ENCODE data around the gene SOWAHC.
"Not testable (repeated sequence)": the region's sequence is repeated elsewhere in the genome, so short reads cannot be mapped to it uniquely, and the experiment has no call there.

The SOWAHC gene

DNA sequence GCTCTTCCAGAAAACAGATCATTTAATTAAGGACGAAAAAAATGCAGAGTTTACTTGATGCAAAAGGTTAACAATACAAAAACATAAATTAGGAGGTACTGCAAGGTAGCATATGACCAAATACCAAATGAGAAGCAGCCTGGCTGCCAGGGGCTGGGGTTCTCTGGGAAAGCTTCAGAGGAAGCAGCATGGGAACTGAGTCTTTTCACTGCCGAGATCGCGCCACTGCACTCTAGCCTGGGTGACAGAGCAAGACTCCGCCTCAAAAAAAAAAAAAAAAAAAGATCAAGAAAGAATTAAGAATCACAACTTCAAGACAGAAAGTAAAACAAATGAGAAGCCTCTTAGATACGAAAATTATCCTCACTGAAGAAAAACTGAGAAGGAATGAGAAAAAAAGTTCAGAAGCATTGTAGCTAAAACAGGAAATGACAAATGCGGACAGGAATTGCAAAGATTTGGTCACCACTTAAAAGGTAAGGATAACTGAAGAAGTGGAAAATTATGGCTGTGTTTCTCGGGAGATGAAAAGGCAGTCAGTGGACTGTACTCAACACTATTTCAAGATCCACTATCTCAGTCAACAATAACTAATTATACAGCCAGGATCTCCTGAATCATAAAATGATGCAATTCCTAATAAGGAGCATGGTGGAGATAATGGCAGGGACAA is 4.7 kb upstream of the SOWAHC start:
- Mint-ChIP-seq H3K36me3 (no peaks in the 10 kb centered on the region), H3K9me3 (no peaks in the 10 kb centered on the region), H3K4me1 (no peaks in the 10 kb centered on the region), H3K4me3 (no peak overlapping the region), H3K27ac (no peak overlapping the region)
- ATAC-seq (no peak), DNase-seq (ENCODE audit: low spot score in 2 of 2) (no peak)

DNA sequence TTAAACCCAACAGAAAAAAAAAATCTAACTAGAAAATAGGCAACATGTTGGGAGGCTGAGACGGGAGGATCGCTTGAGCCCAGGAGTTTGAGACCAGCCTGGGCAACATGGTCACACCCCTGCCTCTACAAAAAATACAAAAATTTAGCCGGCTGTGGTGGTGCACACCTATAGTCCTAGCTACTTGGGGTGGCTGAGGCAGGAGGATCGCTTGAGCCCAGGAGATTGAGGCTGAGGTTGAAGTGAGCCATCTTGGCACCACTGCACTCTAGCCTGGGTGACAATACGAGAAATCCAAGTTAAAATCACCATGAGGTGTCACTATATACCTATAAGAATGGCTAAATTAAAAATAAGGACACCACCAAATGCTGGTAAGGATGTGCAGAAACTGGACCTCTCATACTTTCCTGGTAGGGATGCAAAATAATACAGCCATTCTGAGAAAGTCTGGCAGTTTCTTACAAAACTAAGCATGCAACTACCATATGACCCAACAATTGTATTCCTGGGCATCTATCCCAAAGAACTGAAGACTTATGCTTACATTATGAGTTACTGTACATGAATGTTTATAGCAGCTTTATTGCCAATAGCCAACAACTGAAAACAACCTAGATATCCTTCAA is 2.6 kb upstream of the SOWAHC start:
- no peak overlapping the region for H3K27ac Mint-ChIP-seq
- H3K9me3 Mint-ChIP-seq, result no peaks in the 10 kb centered on the region
- DNase-seq (ENCODE audit: low spot score in 2 of 2) (no peak), ATAC-seq (no peak)
- no peak overlapping the region for H3K4me3 Mint-ChIP-seq
- H3K36me3 Mint-ChIP-seq, result no peaks in the 10 kb centered on the region
- no peaks in the 10 kb centered on the region for H3K4me1 Mint-ChIP-seq

DNA sequence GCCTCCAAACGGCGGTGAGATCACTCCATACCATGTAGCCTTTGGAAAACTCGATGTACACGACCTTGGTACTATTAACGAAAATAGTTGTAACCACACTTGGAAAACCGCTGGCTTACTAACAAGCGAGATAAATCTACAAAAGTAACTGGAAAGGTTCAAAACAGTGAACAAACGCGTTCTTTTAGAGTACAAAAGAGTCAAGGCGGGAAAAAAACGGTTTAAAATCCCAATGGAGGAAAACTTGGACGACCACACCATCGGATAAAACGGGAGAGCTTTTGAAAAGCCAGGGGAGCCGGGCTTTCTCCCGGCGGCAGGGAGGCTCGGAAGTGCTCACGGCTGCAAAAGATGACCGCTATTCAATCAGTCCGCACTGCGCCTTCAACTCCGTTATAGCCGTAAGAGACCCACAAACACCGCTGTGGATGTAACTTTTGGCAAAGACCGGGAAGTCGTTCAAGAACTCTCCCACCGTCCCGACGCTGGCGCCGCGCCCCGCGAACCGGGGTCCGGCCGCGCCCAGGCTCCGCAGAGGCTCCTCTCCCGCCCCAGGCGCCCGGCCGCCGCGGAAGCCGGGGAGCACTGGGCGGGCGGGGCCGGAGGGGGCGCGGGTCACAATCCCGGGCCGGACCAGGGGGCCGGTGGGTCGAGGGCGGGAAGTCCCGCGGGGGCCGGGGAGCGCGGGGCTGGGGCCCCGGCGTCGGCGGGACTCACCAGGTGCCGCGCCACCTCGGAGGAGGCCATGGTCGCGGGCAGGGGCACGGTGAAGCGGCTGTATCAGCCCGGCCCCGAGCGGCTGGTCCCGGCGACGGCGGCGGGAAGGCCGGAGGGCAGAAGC is 863 bp upstream of the SOWAHC start:
- ATAC-seq (peak; percentile 1), DNase-seq (ENCODE audit: low spot score in 2 of 2) (peak in 1 of 2 donors; percentile 3)

DNA sequence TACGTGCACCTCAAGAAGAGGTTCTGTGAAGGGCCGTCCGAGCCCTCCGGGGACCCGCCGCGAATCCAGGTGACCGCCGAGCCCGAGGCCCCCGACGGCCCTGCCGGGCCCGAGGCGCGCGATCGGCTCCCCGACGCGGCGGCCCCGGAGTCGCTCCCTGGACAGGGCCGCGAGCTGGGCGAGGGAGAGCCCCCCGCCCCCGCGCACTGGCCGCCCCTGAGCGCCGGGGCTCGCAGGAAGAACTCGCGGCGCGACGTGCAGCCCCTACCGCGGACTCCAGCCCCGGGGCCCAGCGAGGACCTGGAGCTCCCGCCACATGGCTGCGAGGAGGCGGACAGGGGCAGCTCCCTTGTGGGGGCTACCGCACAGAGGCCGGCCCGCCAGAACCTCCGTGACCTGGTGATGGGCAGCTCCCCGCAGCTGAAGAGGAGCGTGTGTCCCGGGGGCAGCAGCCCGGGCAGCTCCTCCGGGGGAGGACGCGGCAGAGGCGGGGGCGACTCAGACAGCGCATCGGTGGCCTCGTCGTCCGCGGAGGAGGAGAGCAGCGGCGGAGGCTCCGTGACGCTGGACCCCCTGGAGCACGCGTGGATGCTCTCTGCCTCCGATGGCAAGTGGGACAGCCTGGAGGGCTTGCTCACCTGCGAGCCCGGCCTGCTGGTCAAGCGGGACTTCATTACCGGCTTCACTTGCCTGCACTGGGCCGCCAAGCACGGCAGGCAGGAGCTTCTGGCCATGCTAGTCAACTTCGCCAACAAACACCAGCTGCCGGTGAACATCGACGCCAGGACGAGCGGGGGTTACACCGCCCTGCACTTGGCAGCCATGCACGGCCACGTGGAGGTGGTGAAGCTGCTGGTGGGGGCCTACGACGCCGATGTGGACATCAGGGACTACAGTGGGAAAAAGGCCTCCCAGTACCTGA is 812 bp downstream of the SOWAHC start:
- DNase-seq (ENCODE audit: low spot score in 2 of 2), result no peak
- no peaks in the 10 kb centered on the region for H3K36me3 Mint-ChIP-seq
- no peak for ATAC-seq
- H3K4me1 Mint-ChIP-seq, result no peaks in the 10 kb centered on the region
- no peaks in the 10 kb centered on the region for H3K9me3 Mint-ChIP-seq
- peak overlapping the region; percentile 38 for H3K4me3 Mint-ChIP-seq
- H3K27ac Mint-ChIP-seq, result no peak overlapping the region

More for the DNA sequence above, 863 bp upstream of the SOWAHC start:
- H3K4me3 Mint-ChIP-seq, result peak overlapping the region; percentile 72
- no peak overlapping the region for H3K27ac Mint-ChIP-seq
- no peaks in the 10 kb centered on the region for H3K9me3 Mint-ChIP-seq
- H3K36me3 Mint-ChIP-seq, result no peaks in the 10 kb centered on the region
- no peaks in the 10 kb centered on the region for H3K4me1 Mint-ChIP-seq

DNA sequence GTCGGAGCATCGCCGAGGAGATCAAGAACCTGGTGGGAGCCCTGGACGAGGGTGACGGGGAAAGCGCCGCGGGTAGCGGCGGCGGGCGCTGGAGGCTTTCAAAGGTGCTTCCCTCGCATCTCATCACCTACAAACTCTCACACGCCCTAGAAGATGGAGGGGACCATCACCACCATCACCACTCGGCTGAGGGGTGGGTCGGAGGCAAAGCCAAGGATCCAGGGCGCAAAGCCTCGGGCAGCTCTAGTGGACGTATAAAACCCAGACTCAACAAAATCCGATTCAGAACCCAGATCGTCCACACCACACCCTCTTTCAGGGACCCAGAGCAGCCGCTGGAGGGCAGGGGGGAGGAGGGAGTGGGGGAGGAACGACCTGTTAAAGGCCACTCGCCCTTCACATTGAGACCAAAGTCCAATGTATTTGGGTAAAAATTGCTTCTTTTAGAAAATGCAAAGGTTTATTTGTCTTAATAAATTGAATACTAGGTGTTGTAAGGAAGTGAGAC is 1.5 kb downstream of the SOWAHC start:
- peak overlapping the region; percentile 38 for H3K4me3 Mint-ChIP-seq

DNA sequence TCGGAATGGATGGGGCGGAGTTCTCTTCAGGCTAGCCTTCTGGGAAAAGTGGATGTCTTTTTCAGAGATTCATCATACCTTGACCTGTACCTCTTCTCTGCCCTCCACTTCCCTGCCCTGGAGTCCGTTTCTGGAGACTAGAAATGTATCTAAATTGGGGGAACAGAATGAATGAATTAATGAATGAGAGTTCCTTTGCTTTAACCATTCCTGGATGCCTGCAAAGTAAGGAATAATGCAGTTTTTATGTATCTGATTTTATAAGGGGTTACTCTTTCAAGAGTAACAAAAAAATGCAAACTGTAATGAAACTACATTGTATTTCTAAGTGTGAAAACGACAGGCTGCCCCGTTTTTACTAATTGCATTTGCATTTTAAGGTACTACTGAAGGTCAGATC is 2.0 kb downstream of the SOWAHC start:
- no peaks in the 10 kb centered on the region for H3K36me3 Mint-ChIP-seq
- no peak overlapping the region for H3K4me3 Mint-ChIP-seq
- H3K4me1 Mint-ChIP-seq, result no peaks in the 10 kb centered on the region
- DNase-seq (ENCODE audit: low spot score in 2 of 2) (no peak), ATAC-seq (no peak)
- H3K9me3 Mint-ChIP-seq, result no peaks in the 10 kb centered on the region
- no peak overlapping the region for H3K27ac Mint-ChIP-seq

More for the DNA sequence above, 1.5 kb downstream of the SOWAHC start:
- ATAC-seq (no peak), DNase-seq (ENCODE audit: low spot score in 2 of 2) (no peak)
- Mint-ChIP-seq H3K9me3 (no peaks in the 10 kb centered on the region), H3K36me3 (no peaks in the 10 kb centered on the region), H3K27ac (no peak overlapping the region), H3K4me1 (no peaks in the 10 kb centered on the region)

DNA sequence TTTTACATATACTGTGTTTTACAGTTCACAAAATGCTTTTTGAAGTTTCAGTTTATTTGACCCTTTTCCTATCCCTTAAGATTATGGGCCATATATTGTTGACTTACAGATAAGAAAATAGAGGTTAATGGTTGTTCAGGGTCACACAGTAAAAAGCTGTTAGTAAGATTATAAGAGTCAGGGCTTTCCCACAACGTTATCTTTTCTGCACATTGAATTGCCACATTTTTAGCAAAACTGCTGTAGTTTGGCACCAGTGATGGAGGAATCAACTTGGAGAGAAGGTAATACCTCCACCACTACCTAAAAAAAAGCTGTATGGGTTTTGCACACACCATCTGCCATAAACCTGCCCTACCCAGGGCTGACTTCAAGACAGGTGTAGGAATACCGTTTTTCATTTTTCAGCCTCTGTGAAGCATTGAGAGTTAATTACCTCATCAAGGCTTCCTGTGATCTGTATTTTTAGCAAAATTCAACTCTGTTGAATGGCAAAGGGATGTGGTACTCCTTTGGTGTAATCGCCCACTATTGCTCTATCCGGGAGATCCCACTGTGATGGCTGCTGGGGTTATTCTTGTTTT is 5.0 kb downstream of the SOWAHC start:
- no peak overlapping the region for H3K27ac Mint-ChIP-seq
- ATAC-seq (no peak), DNase-seq (ENCODE audit: low spot score in 2 of 2) (no peak)

DNA sequence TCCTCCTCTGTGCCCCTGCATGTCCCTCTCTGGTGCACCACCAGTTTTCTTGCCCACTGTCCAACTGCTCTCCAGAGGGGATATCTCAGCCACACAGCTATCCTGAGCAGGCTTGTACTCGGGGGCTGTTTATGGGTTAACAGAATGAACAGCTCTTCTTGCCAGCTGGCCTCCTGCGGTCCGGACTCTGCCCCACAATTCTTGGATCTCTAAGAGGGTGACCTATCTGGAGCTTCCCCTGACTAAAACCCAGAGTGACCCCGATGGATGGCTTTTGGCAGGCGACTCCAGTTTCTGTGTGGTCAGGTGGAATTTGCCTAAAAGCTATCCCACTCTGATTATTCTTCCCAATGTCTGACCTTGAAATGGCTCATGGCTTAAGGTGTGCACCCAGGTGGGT is 9.1 kb downstream of the SOWAHC start:
- H3K9me3 Mint-ChIP-seq, result no peaks in the 10 kb centered on the region
- no peak for DNase-seq (ENCODE audit: low spot score in 2 of 2)
- no peaks in the 10 kb centered on the region for H3K4me1 Mint-ChIP-seq
- no peak overlapping the region for H3K4me3 Mint-ChIP-seq
- H3K36me3 Mint-ChIP-seq, result no peaks in the 10 kb centered on the region
- no peak overlapping the region for H3K27ac Mint-ChIP-seq
- ATAC-seq, result no peak

More for the DNA sequence above, 5.0 kb downstream of the SOWAHC start:
- H3K4me3 Mint-ChIP-seq, result no peak overlapping the region
- no peaks in the 10 kb centered on the region for H3K36me3 Mint-ChIP-seq
- H3K4me1 Mint-ChIP-seq, result no peaks in the 10 kb centered on the region
- no peaks in the 10 kb centered on the region for H3K9me3 Mint-ChIP-seq

DNA sequence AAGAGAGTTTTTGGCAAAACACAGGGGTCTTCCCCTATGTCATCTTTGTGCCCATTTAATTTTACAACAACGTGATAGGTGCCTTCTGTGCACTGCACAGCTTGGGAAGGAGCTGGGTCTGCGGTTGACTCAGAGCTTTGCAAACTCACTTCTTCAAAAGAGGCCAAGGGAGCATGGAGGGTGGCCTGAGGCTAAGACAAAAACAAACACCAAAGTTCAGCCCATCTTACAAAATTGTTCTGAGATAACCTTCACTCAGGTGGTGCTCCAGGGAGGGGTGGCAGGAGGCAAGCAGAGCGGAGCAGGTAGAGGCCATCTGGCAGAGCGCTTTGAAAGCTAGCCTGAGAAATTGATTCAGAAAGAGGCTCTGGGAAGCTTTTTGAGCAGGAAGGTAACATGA is 9.8 kb downstream of the SOWAHC start:
- no peak for ATAC-seq
- no peaks in the 10 kb centered on the region for H3K4me1 Mint-ChIP-seq
- H3K9me3 Mint-ChIP-seq, result no peaks in the 10 kb centered on the region
- H3K4me3 Mint-ChIP-seq, result no peak overlapping the region
- no peaks in the 10 kb centered on the region for H3K36me3 Mint-ChIP-seq
- DNase-seq (ENCODE audit: low spot score in 2 of 2), result no peak
- H3K27ac Mint-ChIP-seq, result no peak overlapping the region

DNA sequence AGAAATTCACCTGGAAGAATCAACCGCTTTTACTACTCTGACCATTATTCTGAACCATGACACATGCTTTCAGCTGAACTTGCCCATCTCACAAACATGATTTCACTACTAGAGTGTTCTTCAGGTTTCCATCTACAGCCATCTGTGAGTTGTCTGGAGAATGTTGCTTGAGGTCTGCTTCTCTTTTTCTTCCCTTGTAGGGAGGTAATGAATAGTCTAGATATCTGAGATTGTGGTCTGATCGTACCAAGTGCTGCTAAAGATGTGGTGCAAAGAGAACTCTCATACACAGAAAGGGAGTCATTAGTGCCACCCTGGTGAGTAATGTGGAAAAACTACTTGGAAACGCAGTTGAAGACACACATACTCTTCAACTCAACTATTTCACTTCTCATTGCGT is 10.2 kb downstream of the SOWAHC start:
- Mint-ChIP-seq H3K27ac (no peak overlapping the region), H3K4me1 (no peaks in the 10 kb centered on the region), H3K4me3 (no peak overlapping the region), H3K36me3 (no peaks in the 10 kb centered on the region), H3K9me3 (no peaks in the 10 kb centered on the region)
- ATAC-seq (no peak), DNase-seq (ENCODE audit: low spot score in 2 of 2) (no peak)

DNA sequence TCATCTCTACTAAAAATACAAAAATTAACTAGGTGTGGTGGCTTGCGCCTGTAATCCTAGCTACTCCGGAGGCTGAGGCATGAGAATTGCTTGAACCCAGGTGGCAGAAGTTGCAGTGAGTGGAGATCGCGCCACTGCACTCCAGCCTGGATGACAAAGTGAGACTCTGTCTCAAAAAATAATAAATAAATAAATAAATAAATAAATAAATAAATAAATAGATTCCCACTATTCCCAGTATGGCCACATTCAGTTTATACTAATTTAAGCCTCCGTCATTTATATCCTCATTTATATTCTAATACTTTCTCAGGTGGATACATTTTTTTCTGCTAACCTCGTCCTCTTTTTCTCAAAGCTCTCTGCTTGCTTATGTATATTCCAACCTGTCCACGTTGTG is 14.2 kb downstream of the SOWAHC start:
- not testable (repeated sequence) for H3K36me3 Mint-ChIP-seq; H3K27ac Mint-ChIP-seq; ATAC-seq; H3K4me3 Mint-ChIP-seq; H3K4me1 Mint-ChIP-seq; DNase-seq (ENCODE audit: low spot score in 2 of 2); H3K9me3 Mint-ChIP-seq

DNA sequence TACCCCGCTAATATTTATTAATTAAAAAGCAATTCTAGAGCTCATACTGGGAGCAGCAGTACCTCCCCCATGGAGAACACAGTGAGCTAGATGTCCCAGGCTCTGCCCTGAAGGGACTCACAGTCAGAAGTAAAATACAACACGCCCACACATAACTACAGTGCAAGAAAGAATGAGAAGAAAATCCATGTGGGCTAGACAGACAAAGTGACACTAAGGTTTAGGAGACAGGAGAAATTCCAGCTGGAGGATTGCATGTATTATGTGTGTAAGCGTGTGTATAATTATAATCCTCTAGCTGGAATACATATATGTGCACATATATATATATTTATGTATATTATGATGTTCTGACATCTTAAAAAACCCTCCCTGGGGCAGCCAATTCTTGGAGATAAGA is 15.7 kb downstream of the SOWAHC start:
- Mint-ChIP-seq H3K36me3 (no peaks in the 10 kb centered on the region), H3K27ac (no peak overlapping the region), H3K4me1 (no peaks in the 10 kb centered on the region), H3K4me3 (no peak overlapping the region), H3K9me3 (no peaks in the 10 kb centered on the region)
- ATAC-seq (no peak), DNase-seq (ENCODE audit: low spot score in 2 of 2) (no peak)

DNA sequence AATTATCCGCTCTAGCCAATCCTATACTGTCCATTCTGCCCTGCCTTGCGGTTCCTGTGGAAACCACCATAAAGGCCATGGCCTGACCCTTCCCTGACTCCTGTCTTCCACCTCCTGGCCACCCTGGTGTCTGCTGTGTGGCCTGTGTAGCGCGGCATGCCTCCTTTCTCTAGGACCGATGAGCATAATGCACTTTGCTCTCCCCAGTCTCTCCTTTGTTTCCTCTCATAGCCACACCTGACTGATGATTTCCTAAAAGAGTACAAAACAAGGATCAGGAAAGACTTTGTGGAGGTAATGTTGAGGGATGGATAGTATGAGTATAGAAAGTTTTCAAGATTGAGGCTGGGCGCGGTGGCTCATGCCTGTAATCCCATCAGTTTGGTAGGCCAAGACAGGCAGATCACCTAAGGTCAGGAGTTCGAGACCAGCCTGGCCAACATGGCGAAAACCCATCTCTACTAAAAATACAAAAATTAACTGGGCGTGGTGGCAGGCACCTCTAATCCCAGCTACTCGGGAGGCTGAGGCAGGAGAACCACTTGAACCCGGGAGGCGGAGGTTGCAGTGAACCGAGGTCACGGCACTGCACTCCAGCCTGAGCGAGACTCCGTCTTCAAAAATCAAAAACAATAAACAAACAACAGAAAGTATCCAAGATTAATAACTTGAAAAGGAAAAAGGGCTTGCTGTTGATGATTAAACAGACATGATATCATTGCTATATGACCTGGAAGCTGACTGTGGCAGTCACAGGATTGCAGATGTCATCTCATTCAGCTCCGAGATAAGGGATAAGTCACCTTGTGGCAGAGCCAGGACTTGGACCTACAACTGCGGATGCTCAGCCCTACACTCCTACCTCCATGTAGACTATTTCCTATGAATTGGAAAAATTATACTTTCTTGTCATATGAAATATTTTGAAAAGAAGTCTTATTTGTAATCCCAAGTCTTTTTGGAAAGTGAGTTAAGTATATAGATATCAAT is 16.6 kb downstream of the SOWAHC start:
- no peaks in the 10 kb centered on the region for H3K4me1 Mint-ChIP-seq
- no peaks in the 10 kb centered on the region for H3K36me3 Mint-ChIP-seq
- H3K9me3 Mint-ChIP-seq, result no peaks in the 10 kb centered on the region
- no peak overlapping the region for H3K4me3 Mint-ChIP-seq
- peak; percentile 21 for ATAC-seq
- no peak for DNase-seq (ENCODE audit: low spot score in 2 of 2)
- no peak overlapping the region for H3K27ac Mint-ChIP-seq

DNA sequence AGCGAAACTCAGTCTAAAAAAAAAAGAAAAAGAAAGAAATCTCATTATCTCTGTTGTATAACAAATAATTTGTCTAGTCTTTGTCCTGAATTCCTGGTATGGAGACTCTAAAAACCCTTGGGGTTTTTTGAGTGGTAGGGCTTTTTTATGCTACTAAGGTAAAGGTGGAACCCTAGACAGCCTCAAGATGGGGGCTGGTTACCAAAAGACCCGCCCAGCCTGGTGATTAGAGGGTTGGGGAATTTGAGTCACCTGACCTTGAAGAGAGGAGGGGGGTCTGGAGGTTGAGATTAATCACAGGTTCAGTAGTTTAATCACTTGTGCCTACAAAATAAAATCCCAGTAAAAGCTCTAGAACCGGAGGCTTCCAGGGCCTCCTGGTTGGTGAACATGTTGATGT is 17.6 kb downstream of the SOWAHC start:
- no peak for ATAC-seq
- Mint-ChIP-seq H3K36me3 (no peaks in the 10 kb centered on the region), H3K4me3 (no peak overlapping the region)

More for the DNA sequence above, 17.6 kb downstream of the SOWAHC start:
- Mint-ChIP-seq H3K27ac (no peak overlapping the region), H3K9me3 (no peaks in the 10 kb centered on the region), H3K4me1 (no peaks in the 10 kb centered on the region)
- DNase-seq (ENCODE audit: low spot score in 2 of 2), result no peak
